SIG-M5 (cell line): ENCODE data around the gene DYNC1I1.

Source experiments
- DNase-seq: peaks from one replicate; lab custom pipeline; 2025; lab: John Stamatoyannopoulos, UW

DYNC1I1 gene

GRCh38 chr7:96026010-96026409 is 253.7 kb downstream of the DYNC1I1 start:
- DNase-seq: no peak

DNA sequence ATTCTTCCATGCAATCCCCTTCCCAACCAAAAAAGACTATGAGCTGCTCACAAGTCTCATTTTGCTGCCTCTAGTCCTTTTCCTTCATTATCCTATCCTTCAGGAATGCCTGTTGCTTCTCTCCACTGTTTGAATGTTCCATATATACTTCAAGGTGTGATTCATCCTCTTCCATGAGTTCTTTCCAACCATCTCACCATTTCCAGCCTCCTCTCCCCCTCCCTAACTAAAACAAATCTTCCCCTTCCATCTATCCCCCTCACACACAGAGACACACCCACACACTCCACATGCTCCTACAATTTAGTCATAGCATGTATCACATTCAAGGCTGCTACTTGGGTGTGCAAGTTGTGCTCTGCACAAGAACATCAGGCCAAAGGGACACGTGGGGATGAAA is 254.3 kb downstream of the DYNC1I1 start:
- no peak for DNase-seq

DNA sequence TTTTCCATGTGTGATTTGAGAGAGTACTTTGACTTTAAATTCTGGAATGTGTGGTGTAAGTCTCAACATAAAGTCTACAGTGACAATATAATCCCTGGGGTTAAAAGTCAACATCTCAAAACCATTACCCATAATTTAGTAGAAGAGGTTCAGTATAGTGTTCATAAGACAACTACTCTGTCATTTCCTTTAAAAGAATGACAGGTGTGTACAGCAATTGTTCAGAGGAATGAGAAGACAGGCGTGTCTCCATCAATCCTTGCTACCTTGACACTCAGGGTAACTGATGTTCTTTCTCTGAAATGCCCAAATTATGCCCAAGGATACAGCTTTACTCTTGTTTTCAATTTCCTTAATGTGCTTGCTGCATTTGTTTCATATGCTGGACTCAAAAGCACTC is 256.4 kb downstream of the DYNC1I1 start:
- DNase-seq: no peak

DNA sequence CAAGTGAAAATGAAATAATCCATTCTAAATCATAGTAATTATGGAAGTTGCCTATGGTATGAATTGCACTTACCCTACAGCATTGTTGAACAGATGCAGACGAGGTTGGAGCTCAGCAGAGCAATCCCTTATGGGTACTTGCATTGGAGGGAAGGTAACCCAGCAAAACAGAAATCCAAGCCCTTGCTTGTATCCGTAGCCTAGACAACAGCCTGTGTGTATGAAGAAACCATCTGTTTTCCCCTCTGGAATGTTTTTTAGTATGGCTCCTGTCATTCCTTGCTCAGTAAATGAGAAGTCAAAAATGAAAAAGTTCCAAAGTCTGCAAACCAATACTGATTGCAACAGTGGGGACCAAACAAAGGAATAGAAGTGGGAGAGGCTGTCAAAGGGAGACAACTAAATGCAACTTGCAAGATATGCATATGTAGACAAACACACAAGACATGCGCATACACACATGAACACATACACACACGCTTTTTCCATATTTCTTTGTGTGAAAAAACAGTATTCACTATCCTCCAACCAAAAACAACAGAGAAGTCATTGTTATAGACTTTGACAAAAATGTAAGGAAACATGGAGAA is 260.8 kb downstream of the DYNC1I1 start:
- DNase-seq: no peak

GRCh38 chr7:96034940-96035727 is 262.8 kb downstream of the DYNC1I1 start:
- no peak for DNase-seq

DNA sequence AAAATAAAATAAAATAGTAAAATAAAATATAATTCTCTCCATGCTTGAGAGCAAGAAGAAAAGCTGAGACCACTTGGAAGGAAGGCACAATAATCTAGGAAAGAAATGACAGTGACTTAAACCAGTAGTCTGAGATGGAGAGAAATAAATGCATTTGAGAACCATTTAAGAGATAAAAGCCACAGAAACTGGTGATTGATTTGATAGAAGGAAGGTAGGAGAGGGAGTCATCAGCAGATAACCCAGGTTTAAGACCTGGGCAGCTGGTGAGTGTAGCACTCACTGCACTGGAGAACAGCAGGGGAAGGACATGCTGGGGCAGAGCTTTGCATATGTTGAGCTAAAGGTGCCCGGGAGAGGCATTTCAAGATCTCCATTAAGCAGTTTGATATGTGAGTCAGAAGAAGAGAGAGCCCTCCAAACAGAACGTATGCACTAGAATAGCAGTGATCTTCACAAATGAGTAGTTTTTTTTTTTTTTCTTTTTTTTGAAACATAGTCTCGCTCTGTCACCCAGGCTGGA is 268.0 kb downstream of the DYNC1I1 start:
- no peak for DNase-seq

DNA sequence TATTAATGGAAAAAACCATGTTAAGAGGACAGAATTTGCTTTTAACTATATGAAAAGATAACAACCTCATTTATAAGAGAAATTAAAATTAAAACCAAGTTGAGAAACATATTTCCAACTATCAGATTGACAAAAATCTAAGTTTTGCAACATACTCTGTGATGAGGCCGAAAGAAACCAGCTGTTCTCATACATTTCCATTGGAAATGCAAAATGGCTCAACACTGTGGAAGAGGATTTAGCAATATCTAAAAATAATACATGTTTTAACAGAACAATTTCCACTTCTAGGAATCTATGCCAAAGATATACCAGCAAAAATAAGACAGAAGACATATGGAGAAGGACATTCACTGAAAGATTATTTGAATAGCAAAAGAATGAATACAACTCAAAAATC is 268.8 kb downstream of the DYNC1I1 start:
- DNase-seq: no peak

DNA sequence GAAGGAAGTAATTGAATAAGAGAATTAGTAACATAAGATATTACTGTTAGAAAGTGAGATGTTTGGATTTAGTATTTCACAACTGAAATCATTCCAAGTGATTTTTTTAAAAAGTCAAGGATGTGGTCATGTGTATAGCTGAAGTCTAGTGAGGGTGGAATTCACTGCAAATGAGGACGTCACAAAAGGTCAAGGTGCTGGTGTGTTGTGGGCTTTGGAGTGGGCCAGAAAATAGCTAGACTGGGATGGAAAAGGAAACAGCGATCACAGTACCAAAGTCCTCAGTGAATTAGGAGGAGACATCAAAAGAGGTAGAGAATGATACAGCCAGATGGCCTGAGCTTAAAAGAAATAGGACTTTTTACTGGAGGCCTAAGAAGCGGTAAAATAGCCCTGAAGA is 272.8 kb downstream of the DYNC1I1 start:
- no peak for DNase-seq

DNA sequence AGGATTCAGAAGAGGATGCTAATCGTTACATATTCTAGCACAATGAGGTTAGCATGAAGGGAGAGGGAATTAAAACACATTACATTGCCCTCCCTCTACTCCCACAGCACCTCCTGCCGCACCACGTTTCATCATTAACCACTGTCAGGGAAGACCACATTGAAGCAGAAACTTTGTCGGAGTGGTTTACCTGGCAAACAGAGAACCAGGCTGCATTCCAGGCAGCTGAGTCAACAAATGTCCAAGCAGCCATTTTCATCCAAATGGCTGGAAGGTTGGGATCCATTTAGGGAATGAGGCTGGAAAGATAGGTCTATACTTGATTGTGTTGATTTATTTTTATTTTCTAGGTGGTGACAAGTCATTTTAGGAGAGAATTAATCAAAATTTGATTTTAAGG is 273.6 kb downstream of the DYNC1I1 start:
- DNase-seq: no peak

DNA sequence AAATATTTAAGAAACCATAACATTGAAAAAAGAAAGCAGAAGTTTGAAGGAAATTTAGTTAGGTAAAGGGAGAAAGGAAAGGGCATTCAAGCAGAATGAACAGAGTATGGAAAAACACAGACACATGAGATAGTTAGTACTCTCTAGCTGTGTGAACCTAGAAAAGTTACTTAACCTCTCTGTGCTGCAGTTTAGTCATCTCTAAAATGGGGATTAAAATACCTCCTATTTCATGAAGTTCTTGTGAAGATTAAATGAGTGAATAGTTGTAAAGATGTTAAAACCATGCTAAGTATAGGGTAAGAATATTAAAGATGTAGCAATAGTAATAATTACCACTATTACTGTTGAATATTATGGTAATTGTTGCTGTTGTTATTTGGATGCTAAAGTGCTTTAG is 279.9 kb downstream of the DYNC1I1 start:
- DNase-seq: no peak

DNA sequence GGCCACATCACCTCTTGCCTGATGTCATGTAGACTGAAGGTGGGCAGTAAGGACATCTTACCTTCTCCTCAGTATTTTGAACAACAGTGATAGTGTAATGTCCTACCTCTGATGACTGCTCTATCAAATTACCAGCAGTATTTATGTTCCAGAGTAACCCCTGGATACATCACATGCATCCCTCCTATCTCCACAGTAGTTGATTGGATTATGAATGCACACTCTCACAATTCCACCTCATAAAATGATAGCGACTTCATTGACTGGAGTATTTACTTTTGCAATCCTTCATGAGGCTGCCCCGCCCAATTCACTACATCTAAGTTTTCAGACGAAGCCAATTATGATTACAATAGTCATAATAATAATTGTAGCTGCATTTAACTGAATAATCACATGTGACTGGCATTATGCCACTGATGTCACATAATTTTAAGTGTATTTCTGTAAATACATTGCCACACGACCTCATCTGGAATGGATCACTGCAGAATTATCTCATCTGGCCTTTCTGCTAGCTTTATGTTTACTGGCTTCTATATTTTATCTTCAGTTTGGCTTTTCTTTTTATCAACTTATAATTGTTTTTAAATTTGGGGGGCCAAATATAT is 280.6 kb downstream of the DYNC1I1 start:
- no peak for DNase-seq

DNA sequence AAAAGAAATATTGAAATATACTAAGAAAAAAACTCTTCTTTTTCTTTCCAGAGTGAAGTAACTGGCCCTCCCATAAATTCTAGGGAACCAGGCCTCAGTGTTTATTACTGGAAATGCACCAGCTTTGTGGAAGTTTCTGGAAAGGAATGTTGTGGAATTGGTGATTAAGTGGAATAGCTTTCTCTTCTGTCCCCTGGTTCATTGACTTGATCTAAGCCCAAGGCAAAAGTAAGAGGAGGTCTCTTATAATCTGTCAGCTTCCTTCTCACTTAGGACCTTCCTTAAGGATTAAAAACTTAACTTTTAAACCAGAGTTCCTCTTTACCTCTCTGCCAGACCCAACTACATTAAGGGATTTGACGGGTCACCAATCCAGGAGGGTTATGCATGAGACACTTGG is 283.4 kb downstream of the DYNC1I1 start:
- DNase-seq: no peak

- DNase-seq: no peak
Measured at GRCh38 chr7:96059075-96059474, 286.7 kb downstream of the DYNC1I1 start.

DNA sequence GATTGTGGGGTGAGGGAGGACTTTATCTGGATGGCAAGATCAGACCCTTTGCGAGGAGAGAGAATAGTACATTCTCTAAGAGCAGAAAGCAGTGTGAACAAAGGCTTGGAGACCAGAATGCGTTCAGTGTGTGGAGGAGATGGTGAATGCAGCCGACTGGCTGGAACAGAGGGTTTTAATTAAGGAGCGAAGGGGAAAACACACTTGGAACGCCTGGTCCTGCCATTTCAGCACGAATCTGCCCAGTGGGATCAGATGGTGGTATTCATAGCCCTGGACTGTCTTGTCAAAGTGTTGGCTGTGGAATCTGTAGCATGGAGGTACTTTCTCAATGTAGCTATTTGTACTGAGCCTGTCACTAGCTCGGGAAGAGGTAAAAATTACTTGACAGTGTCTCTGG is 288.7 kb downstream of the DYNC1I1 start:
- no peak for DNase-seq

GRCh38 chr7:96061844-96062243 is 289.5 kb downstream of the DYNC1I1 start:
- no peak for DNase-seq

- no peak for DNase-seq
Measured at GRCh38 chr7:96067321-96067720, 295.0 kb downstream of the DYNC1I1 start.

DNA sequence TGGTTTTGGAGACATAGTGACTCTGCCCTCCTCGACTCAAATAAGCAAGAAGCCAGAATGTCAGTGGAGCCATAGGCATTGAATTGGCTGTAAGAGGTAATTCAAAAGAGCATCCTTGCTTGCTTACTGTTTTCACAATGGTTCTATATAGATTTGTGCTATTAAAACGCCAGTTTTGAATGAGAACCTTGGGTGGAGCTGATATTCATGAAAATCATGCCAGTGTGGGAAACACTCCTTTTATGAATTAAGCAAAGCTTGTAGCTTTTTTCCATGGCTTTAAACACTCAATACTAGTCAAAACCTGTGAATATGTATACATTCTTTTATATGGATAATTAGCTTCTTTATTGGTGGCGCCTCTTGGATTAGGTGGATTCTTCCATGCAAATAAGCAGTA is 297.0 kb downstream of the DYNC1I1 start:
- no peak for DNase-seq

DNA sequence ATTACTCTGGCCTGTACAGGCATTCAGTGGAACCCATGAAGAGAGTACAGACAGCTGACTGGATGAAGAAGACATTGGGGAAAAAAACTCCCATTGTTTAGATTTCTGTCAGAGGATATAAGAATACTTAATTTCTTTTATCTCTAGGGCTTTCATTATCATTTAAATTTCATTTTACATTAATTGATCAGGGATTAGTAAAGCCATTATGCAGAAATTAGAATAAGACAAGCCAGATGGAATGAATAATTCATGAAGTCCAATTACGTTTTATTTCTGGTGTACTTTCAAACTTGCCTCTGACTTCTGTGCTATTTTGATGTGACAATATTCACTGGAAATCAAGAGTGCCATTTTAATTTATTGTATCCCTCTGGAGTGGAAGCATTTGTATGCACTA is 302.5 kb downstream of the DYNC1I1 start:
- no peak for DNase-seq

DNA sequence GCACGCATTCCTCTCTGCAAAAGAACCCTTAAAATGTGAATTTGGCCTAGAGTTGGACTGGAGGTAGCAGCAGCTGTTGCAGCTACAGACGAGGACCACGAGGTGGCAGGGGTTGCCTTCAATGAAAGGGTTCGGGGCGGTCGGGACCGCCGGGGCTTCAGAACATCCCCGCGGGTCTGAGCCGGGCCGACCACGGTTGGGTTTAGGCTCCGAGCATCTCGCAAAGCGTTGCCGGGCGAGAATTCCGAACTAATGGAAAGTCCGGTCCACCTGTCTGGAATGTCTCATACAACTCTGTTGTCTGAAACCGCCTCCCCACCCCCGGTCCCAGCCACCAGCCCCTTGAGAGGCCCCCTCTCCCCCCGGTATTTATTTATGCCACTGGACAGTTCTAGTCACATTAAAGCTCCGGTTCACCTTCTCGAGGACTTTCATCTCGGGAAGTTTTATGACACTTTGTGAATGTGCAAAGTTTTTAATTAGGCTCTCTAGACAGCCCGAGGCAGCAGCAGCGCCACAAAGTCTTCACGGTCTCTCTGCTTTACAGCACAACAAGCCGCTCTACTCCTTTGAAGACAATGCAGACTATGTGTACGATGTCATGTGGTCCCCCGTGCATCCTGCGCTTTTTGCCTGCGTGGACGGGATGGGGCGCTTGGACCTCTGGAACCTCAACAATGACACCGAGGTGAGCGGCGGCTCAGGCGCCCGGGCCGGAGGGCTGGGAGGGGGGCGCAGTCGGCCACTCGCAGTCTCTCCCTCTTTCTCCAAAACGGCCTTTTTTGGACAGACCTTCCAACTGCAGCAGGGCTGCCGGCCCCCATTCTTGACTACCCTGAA is 303.4 kb downstream of the DYNC1I1 start:
- no peak for DNase-seq

- DNase-seq: no peak
Measured at GRCh38 chr7:96076350-96076707, 304.0 kb downstream of the DYNC1I1 start.

DNA sequence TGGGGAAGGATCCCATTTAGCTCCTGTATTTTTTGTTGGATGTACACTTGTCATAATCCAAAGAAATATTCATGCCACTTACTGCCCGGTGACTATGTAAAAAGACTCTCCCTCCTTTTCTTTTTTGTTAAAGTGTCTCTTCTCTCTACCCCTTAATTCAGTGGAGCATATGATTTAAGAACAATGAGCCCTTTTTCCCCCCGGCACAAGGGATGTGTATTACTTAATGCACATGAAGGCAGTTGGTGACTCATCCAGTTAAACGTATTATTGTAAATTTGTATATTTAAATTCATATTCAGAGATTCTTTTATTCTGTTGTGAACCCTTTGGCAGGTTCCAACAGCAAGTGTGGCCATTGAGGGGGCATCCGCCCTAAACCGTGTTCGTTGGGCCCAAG is 307.7 kb downstream of the DYNC1I1 start:
- no peak for DNase-seq

DNA sequence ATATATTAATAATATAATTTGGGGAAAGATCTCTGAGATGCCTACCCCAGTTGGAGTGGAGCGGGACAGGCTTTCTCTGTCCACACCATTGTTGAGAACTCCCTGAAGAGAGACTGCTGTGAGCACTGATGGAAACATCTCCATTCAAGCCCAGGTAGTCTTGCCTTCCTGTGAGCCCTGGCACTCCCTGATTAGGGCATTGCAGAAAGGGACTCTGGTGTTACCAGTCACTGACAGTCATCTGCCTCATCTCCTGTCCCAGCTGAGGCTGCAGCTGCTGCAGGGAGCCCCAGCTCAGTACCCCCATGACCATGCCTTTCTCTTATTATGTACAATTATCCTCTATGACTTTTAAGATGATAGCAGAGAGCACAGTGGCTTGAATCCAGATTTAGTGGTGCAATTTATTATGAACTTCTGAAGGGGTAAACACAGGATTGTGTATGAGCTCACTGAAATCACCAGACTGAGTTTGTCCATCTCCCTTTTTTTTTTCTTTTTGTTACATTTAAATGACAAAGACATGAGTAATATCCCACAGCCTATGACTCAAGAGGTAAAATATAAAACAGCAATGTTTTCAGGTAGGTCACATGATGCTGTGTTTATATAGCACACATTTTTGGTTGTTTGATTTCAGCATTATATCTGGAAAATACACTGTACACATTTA is 312.7 kb downstream of the DYNC1I1 start:
- DNase-seq: no peak
